ENCODE results near the gene FLVCR2. TPM values are rescaled to one million over a fixed set of nuclear protein-coding genes. Genes with fewer than 3 reads are reported as not detected.

The FLVCR2 gene
- total RNA-seq, 1 donor from 2014 or later: 1.7 TPM

GRCh38 chr14:75631453-75631831 is 53.0 kb downstream of the FLVCR2 start:
- Mint-ChIP-seq H3K27ac (ENCODE audit: unreplicated experiment) (no peak overlapping the region), H3K4me1 (ENCODE audit: low read depth) (peaks cover 16% of the 10 kb centered on the region)

GRCh38 chr14:75634848-75635247 is 56.4 kb downstream of the FLVCR2 start:
- no peaks in the 10 kb centered on the region for H3K36me3 Mint-ChIP-seq (ENCODE audit: low read depth)
- H3K9me3 Mint-ChIP-seq (ENCODE audit: low read depth): no peaks in the 10 kb centered on the region
- H3K4me3 Mint-ChIP-seq (ENCODE audit: unreplicated experiment): no peak overlapping the region
- TF ChIP-seq, protein P1, sequence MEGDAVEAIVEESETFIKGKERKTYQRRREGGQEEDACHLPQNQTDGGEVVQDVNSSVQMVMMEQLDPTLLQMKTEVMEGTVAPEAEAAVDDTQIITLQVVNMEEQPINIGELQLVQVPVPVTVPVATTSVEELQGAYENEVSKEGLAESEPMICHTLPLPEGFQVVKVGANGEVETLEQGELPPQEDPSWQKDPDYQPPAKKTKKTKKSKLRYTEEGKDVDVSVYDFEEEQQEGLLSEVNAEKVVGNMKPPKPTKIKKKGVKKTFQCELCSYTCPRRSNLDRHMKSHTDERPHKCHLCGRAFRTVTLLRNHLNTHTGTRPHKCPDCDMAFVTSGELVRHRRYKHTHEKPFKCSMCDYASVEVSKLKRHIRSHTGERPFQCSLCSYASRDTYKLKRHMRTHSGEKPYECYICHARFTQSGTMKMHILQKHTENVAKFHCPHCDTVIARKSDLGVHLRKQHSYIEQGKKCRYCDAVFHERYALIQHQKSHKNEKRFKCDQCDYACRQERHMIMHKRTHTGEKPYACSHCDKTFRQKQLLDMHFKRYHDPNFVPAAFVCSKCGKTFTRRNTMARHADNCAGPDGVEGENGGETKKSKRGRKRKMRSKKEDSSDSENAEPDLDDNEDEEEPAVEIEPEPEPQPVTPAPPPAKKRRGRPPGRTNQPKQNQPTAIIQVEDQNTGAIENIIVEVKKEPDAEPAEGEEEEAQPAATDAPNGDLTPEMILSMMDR (IDR thresholded peaks at IDR 0.05): no peak
- peaks cover 3% of the 10 kb centered on the region for H3K27me3 Mint-ChIP-seq (ENCODE audit: low read depth)
- DNase-seq (ENCODE audit: low spot score): no peak
- H3K4me1 Mint-ChIP-seq (ENCODE audit: low read depth): peaks cover 20% of the 10 kb centered on the region
- no peak overlapping the region for H3K27ac Mint-ChIP-seq (ENCODE audit: unreplicated experiment)

More at GRCh38 chr14:75631453-75631831, 53.0 kb downstream of the FLVCR2 start:
- Mint-ChIP-seq H3K27me3 (ENCODE audit: low read depth) (peaks cover 3% of the 10 kb centered on the region), H3K4me3 (ENCODE audit: unreplicated experiment) (no peak overlapping the region), H3K9me3 (ENCODE audit: low read depth) (no peaks in the 10 kb centered on the region), H3K36me3 (ENCODE audit: low read depth) (no peaks in the 10 kb centered on the region)
- no peak for DNase-seq (ENCODE audit: low spot score)
- TF ChIP-seq, protein P1 (IDR thresholded peaks at IDR 0.05): no peak

DNA sequence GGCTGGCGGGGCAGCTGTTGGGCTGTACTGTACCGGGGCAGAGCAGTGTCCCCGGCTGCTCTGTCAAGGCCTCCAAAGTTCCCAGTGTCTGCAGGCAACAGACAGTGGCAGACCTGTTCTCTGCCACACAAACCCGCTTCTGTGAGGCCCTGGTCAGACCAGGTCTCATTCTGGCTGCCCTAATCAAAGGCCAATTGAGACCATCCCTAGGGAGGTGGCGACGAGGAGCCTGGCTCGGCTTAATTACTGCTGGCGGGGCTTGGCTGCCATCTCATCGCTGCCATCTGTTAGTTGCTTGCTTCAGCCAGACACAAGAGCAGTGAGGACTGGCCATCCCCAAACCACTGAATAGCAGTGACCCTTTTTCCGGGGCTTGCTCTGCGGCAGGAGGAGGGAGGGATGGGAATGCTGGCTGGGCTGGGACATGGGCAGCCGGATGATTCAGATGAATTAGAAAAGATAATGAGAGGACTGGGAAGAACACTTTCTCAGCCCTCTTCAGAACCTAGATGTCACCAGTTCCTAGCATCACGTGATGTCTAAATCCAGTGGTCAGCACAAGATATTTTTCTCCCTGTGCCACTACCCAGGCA is 57.8 kb downstream of the FLVCR2 start:
- H3K27ac Mint-ChIP-seq (ENCODE audit: unreplicated experiment): no peak overlapping the region
- TF ChIP-seq, protein P1 (IDR thresholded peaks at IDR 0.05): no peak
- no peak overlapping the region for H3K4me3 Mint-ChIP-seq (ENCODE audit: unreplicated experiment)
- DNase-seq (ENCODE audit: low spot score): no peak
- peaks cover 18% of the 10 kb centered on the region for H3K4me1 Mint-ChIP-seq (ENCODE audit: low read depth)
- no peaks in the 10 kb centered on the region for H3K36me3 Mint-ChIP-seq (ENCODE audit: low read depth)
- no peaks in the 10 kb centered on the region for H3K9me3 Mint-ChIP-seq (ENCODE audit: low read depth)
- peaks cover 2% of the 10 kb centered on the region for H3K27me3 Mint-ChIP-seq (ENCODE audit: low read depth)

GRCh38 chr14:75640876-75641275 is 62.5 kb downstream of the FLVCR2 start:
- Mint-ChIP-seq H3K4me1 (ENCODE audit: low read depth) (peaks cover 18% of the 10 kb centered on the region), H3K9me3 (ENCODE audit: low read depth) (no peaks in the 10 kb centered on the region), H3K4me3 (ENCODE audit: unreplicated experiment) (no peak overlapping the region), H3K36me3 (ENCODE audit: low read depth) (no peaks in the 10 kb centered on the region), H3K27me3 (ENCODE audit: low read depth) (no peaks in the 10 kb centered on the region), H3K27ac (ENCODE audit: unreplicated experiment) (no peak overlapping the region)
- TF ChIP-seq, protein P1 (IDR thresholded peaks at IDR 0.05): no peak
- no peak for DNase-seq (ENCODE audit: low spot score)

DNA sequence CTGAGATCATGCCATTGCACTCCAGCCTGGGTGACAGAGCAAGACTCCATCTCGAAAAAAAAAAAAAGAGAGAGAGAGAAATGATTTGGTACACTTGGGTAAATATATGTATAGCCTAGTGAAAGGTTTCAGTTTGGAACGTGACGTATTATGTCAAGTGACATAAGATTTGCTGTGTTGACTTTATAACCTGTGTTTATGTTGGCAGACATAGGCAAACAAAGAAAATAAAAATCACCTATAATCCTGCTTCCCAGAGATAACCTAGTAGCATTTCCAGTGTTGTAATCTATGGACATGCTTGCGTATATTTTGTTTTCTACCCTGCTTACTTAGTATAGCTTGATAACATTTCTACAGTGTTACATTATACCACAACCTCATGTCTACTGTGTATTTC is 65.6 kb downstream of the FLVCR2 start:
- TF ChIP-seq, protein P1 (IDR thresholded peaks at IDR 0.05): no peak
- H3K27me3 Mint-ChIP-seq (ENCODE audit: low read depth): no peaks in the 10 kb centered on the region
- DNase-seq (ENCODE audit: low spot score): no peak
- no peak overlapping the region for H3K4me3 Mint-ChIP-seq (ENCODE audit: unreplicated experiment)
- peaks cover 42% of the 10 kb centered on the region for H3K4me1 Mint-ChIP-seq (ENCODE audit: low read depth)
- no peak overlapping the region for H3K27ac Mint-ChIP-seq (ENCODE audit: unreplicated experiment)
- no peaks in the 10 kb centered on the region for H3K36me3 Mint-ChIP-seq (ENCODE audit: low read depth)
- H3K9me3 Mint-ChIP-seq (ENCODE audit: low read depth): no peaks in the 10 kb centered on the region

Data from chondrocyte (in vitro differentiated cells).